Neutrophil (primary cell): Measurements from ENCODE around the gene LMO7.

Experiments used
- H3K27ac ChIP-seq: fragments of 200-600 bp; sonication (generic); 2 replicates; pipeline ENCODE4 v1.5.1; 2016; ENCODE audit warnings: mild to moderate bottlenecking, moderate library complexity
- H3K27me3 ChIP-seq: fragments of 200-600 bp; sonication (generic); 2 replicates; pipeline ENCODE4 v1.6.0; 2016; ENCODE audit warnings: mild to moderate bottlenecking
- H3K36me3 ChIP-seq: fragments of 200-600 bp; sonication (generic); 2 replicates; pipeline ENCODE4 v1.5.1; 2017
- H3K4me1 ChIP-seq, 2 experiments: fragments of 200-600 bp in 1 of 2; sonication (generic) in 1 of 2; 1 replicate in 1 of 2; 2 replicates in 1 of 2; pipeline versions ENCODE4 v1.5.1 to v1.6.1; 2013 to 2016; ENCODE audit warnings: low read depth in 1 of 2, low read length in 1 of 2, mild to moderate bottlenecking in 1 of 2, moderate library complexity in 1 of 2; ENCODE audit not compliant: control insufficient read depth in 1 of 2, insufficient read depth in 1 of 2
- H3K4me3 ChIP-seq, 2 experiments: fragments of 200-600 bp in 1 of 2; sonication (generic) in 1 of 2; 1 replicate in 1 of 2; 2 replicates in 1 of 2; pipeline ENCODE4 v1.5.1; 2013 to 2016; ENCODE audit warnings: low read depth in 1 of 2, low read length in 1 of 2, mild to moderate bottlenecking in 1 of 2, moderate library complexity in 1 of 2
- H3K9me3 ChIP-seq: fragments of 200-600 bp; sonication (generic); 2 replicates; pipeline ENCODE4 v1.5.1; 2016
- CTCF ChIP-seq: fragments of 200-600 bp; sonication (generic); IDR thresholded peaks from 2 replicates; pipeline ENCODE4 v1.5.1; 2016; ENCODE audit warnings: antibody characterized with exemption

The LMO7 gene

GRCh38 chr13:75895168-75895567 is 259.0 kb downstream of the LMO7 start:
- H3K27me3 ChIP-seq, result no peaks in the 10 kb centered on the region
- no peaks in the 10 kb centered on the region for H3K36me3 ChIP-seq
- no peak overlapping the region for H3K27ac ChIP-seq
- H3K4me3 ChIP-seq, result no peak overlapping the region
- no peak for TF ChIP-seq CTCF
- no peaks in the 10 kb centered on the region for H3K9me3 ChIP-seq
- H3K4me1 ChIP-seq, result no peaks in the 10 kb centered on the region

GRCh38 chr13:75896271-75896670 is 260.1 kb downstream of the LMO7 start:
- H3K4me3 ChIP-seq, result no peak overlapping the region
- no peak for TF ChIP-seq CTCF
- H3K27ac ChIP-seq, result no peak overlapping the region

GRCh38 chr13:75897386-75897785 is 261.3 kb downstream of the LMO7 start:
- no peak overlapping the region for H3K27ac ChIP-seq
- no peaks in the 10 kb centered on the region for H3K4me1 ChIP-seq
- no peaks in the 10 kb centered on the region for H3K27me3 ChIP-seq
- H3K9me3 ChIP-seq, result no peaks in the 10 kb centered on the region
- TF ChIP-seq CTCF, result no peak
- no peaks in the 10 kb centered on the region for H3K36me3 ChIP-seq
- no peak overlapping the region for H3K4me3 ChIP-seq

More at GRCh38 chr13:75896271-75896670, 260.1 kb downstream of the LMO7 start:
- Histone ChIP-seq H3K36me3 (no peaks in the 10 kb centered on the region), H3K4me1 (no peaks in the 10 kb centered on the region), H3K27me3 (no peaks in the 10 kb centered on the region), H3K9me3 (no peaks in the 10 kb centered on the region)

- Histone ChIP-seq H3K27ac (no peak overlapping the region), H3K27me3 (no peaks in the 10 kb centered on the region), H3K4me1 (no peaks in the 10 kb centered on the region), H3K4me3 (no peak overlapping the region), H3K9me3 (no peaks in the 10 kb centered on the region), H3K36me3 (no peaks in the 10 kb centered on the region)
- TF ChIP-seq CTCF, result no peak
Measured at GRCh38 chr13:75901501-75901900, 265.4 kb downstream of the LMO7 start.

GRCh38 chr13:75902166-75903104 is 266.3 kb downstream of the LMO7 start:
- Histone ChIP-seq H3K27me3 (no peaks in the 10 kb centered on the region), H3K4me3 (no peak overlapping the region), H3K27ac (no peak overlapping the region), H3K9me3 (no peaks in the 10 kb centered on the region), H3K4me1 (no peaks in the 10 kb centered on the region), H3K36me3 (no peaks in the 10 kb centered on the region)
- TF ChIP-seq CTCF, result no peak
